GM12872 (cell line): ENCODE measurements around the gene ZNF740.

Source experiments
- TF ChIP-seq, protein P1 (sequence below): IDR thresholded peaks from 3 replicates; pipeline ENCODE4 v1.5.1; 2011; ENCODE audit warnings: low read depth, mild to moderate bottlenecking, low read length, moderate library complexity; ENCODE audit not compliant: insufficient read depth

ZNF740 gene

DNA sequence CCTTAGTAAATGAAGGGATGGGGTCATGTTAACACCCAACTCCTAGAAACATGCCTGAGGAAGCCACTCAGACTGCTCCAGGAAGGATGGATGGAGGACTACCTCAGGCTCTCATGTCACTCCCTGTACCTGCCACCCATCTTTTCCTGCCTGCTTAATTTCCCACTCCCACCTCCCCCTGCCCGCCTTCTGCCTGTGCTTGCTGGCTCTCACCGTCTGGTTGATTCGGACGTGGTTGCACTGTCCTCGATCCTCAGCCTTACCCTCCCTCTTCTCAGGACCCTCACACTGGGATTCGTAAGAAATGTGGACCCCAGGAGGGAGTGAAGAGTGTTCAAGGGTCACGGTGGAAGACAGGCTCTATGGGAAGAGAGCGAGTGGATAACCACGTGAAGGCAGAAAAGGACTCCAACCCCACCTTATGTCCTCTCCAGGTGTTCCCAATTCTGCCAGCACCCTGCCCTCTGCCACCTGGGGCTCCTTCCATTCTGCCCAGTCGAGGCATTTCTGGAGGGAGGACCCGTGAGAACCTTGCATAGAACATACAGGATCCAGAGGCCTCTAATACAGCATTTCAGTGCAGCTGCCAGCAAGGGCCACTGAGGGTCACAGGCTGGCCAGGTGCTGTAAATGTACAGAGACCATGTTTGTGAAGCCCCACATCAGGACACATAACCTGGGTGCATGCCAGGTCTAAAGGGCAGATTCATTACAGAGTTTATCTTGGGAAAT, 13.6 kb downstream of the ZNF740 start:
- TF ChIP-seq, protein P1, sequence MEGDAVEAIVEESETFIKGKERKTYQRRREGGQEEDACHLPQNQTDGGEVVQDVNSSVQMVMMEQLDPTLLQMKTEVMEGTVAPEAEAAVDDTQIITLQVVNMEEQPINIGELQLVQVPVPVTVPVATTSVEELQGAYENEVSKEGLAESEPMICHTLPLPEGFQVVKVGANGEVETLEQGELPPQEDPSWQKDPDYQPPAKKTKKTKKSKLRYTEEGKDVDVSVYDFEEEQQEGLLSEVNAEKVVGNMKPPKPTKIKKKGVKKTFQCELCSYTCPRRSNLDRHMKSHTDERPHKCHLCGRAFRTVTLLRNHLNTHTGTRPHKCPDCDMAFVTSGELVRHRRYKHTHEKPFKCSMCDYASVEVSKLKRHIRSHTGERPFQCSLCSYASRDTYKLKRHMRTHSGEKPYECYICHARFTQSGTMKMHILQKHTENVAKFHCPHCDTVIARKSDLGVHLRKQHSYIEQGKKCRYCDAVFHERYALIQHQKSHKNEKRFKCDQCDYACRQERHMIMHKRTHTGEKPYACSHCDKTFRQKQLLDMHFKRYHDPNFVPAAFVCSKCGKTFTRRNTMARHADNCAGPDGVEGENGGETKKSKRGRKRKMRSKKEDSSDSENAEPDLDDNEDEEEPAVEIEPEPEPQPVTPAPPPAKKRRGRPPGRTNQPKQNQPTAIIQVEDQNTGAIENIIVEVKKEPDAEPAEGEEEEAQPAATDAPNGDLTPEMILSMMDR = no peak

DNA sequence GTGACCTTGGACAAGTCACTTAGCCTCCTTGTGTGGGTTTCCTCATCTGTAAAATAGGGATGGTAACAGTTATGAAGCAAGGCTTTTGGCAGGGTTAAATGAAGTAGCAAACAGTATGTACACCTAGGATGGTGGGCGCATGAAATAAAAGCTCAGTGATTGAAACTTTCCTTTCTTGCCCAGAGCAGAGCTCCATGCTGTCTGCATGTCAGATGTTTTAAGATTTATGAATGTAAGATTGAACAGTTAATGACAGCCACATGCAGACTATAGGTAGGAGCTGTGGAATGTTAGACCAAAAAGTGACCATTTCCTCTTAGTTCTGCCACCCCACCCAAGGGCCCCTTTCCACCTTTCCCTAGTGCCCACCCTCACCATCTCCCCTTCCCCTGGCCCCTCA, 14.5 kb downstream of the ZNF740 start:
- TF ChIP-seq, protein P1 = no peak

DNA sequence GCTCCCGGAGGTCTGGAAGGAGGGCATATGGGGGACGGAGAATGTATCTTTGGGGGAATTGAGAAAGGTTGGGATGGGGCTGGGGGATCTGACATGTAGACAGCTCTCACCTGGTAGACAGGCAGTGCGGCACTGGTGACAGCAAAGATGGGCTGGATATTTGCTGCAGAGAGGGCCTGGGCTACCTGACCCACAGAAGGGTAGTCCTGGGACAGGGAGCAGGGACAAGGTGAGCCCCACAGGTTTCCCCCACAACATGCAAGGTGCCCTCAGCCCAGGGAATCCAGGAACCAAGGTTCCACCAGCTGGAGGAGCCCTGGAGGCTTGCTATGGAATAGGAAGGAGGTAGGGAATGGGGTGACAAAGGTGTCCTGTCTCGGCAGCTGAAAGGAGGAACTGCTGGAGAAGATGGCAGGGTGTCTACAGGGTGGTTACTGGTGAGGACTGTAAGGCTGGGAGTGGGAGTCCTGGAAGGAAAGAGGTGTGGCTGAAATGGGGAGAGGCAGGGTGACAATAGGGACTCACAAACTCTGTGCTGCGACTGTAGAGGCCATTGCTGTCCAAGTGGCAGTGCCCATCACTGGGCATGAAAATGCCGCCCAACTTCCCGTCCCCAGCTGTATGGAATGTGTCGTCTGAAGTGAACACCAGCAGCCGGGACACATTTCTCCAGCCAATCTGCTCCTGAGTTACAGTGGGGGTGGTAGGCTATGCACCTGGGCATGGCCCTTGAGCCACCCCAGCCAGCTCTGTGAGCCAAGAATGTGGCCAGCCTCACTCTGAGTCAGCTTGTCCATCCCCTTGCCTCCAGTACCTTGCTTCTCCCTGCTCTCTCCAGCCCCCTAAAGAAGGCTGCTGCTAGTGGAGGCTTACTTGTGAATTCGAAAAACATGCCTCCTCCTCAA, 15.2 kb downstream of the ZNF740 start:
- TF ChIP-seq, protein P1 = no peak

DNA sequence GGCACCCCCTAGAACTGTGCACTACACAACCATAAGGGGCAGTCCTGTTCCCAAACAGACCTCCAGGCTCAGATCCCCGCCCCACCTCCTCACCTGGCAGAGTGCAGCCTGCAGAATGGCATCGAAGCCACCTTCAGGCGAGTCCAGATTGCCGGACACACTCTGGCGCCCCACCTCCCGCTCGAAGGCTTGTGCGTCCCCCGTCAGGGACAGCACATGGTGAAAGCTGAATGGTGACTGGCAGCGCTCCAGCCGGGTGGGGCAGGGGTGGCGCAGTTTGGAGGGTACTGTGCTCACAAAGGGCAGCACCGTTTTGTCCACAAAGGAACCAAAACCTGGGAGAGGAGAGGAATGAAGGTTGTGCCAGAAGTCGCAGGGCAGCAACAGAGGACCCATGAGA, 16.0 kb downstream of the ZNF740 start:
- TF ChIP-seq, protein P1 = no peak

DNA sequence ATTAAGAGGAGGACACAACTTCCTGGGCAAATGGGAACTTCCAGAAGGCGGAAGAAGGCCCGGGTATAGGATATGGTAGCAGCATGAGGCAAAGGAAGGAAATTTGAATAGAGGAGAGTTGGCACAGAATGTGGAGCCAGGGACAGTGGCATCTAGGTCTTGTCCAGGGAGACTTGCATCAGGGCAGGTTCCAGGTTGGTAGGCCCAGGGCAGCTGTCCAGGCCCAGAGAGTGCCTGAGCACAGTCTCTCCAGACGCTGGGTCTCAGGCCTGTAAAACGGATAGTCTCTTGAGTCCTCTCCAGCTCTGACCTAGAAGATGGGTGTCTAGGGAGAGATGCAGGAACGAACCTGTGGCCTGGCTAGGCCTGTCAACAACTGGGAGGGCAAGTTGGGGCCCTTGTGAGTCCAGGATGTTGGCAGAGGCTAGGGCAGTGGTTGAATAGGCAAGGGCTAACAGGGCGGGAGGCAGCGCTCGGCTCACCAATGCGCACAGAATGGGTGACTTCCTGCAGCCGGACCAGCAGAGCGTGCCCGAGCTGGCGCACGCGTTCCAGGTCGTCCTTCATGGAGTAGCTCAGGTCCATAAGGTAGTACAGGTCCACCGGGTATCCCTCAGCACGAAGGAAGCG, 16.6 kb downstream of the ZNF740 start:
- TF ChIP-seq, protein P1 = no peak

DNA sequence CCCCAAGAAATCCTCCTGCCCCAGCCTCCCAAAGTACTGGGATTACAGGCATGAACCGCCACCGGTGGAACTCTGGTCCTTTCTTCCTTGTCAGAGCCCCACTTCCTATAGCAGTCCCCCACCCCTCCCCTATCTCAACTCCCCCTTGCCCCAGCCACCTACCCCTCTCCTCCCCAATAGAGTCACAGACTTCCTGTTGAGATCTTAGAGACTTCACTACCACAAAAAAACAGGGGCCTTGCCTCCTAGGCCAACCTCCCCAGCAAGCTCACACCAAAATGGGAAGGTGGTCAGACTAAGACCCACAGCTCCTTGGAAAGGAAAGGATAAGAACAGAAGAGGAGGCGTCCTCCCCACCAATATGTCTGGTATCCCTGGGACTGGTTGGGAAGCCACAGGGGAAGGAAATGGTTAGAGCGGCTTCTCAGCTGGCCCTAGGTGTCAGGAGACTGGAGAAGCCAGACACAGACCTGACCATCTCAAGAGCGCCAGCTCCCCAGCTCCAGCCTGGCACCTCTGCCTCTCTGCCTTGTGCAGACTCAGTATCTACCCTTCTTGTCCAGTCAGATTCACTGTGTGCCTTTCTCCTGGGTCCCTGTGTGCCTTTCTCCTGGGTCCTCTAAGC, 18.1 kb downstream of the ZNF740 start:
- TF ChIP-seq, protein P1 = no peak

DNA sequence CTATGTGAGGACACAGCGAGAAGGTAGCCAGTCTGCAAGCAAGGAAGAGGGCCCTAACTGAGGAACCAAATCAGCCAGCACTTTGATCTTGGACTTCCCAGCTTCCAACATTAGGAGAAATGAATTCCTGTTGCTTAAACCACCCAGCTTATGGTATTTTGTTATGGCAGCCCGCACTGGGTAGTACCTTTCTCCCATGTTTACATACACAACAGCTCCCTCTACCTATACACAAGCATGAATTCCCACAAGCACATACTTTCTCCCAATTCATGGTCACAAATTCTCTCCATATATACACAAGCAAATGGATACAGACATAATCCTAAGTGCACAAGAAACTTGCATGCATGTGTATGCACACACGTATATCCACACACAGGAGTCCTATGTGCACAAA, 19.2 kb downstream of the ZNF740 start:
- TF ChIP-seq, protein P1 = no peak
